ENCODE results near the gene PDE6G.
A peak's percentile ranks its signal among the peaks of the same experiment; 100 is the strongest.

PDE6G gene

GRCh38 chr17:81635973-81636504, 20.3 kb downstream of the PDE6G start:
- TF ChIP-seq FOXP2 (optimal IDR thresholded peaks at IDR 0.05; ENCODE audit: borderline replicate concordance, extremely low read depth, extremely low read length, insufficient read depth), result no peak
- TF ChIP-seq REST (IDR thresholded peaks at IDR 0.05; ENCODE audit: insufficient read depth in 1 of 2, low read depth in 2 of 2, low read length in 2 of 2), result no peak
- TF ChIP-seq TAF1 (IDR thresholded peaks at IDR 0.05; ENCODE audit: borderline replicate concordance, insufficient read depth, low read length), result 0 out of 2 replicates have a peak, but pooled peaks have one; percentile 33
- TF ChIP-seq SIN3A (IDR thresholded peaks at IDR 0.05; ENCODE audit: borderline replicate concordance, insufficient read depth, low read length), result no peak

DNA sequence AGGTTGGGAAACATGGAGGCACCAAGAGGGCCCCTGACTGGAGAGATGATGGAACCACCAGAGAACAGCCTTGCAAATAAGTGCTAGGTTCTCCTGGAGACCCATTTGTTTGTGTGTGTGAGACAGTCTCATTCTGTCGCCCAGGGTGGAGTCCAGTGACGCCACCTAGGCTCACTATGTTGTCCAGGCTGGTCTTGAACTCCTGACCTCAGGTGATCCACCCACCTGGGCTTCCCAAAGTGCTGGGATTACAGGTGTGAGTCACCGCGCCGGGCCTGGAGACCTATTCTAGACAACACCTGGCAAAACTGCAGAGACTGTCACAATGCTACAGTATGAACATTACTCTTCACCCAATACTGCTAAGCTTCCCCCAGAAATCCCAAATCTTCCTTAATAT, 20.9 kb downstream of the PDE6G start:
- no peak for TF ChIP-seq POLR2AphosphoS5 (IDR thresholded peaks at IDR 0.05; ENCODE audit: low read depth, low read length)
- no peak for TF ChIP-seq FOXP2 (optimal IDR thresholded peaks at IDR 0.05; ENCODE audit: borderline replicate concordance, extremely low read depth, extremely low read length, insufficient read depth)
- TF ChIP-seq TAF1 (IDR thresholded peaks at IDR 0.05; ENCODE audit: borderline replicate concordance, insufficient read depth, low read length), result no peak
- TF ChIP-seq SIN3A (IDR thresholded peaks at IDR 0.05; ENCODE audit: borderline replicate concordance, insufficient read depth, low read length), result no peak
- no peak for TF ChIP-seq REST (IDR thresholded peaks at IDR 0.05; ENCODE audit: insufficient read depth in 1 of 2, low read depth in 2 of 2, low read length in 2 of 2)

DNA sequence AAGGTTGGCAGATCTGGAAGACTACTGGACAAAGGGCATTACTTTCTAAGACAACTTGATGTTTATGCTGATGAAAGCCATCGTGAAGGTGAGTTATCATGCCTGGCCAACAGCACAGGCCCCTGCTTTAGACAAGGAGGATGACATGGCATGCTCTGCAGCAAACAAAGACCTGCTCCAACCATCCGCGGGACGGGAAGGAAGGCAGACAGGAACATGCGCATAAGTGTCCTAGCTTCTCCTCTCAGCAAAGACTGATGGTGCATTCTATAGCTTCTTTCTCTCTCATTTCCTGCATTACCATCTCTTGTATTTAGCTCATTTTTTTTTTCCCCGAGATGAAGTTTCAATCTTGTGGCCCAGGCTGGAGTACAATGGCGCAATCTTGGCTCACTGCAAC, 24.9 kb downstream of the PDE6G start:
- TF ChIP-seq SIN3A (IDR thresholded peaks at IDR 0.05; ENCODE audit: borderline replicate concordance, insufficient read depth, low read length) (no peak), POLR2AphosphoS5 (IDR thresholded peaks at IDR 0.05; ENCODE audit: low read depth, low read length) (no peak), FOXP2 (optimal IDR thresholded peaks at IDR 0.05; ENCODE audit: borderline replicate concordance, extremely low read depth, extremely low read length, insufficient read depth) (no peak), TAF1 (IDR thresholded peaks at IDR 0.05; ENCODE audit: borderline replicate concordance, insufficient read depth, low read length) (no peak), REST (IDR thresholded peaks at IDR 0.05; ENCODE audit: insufficient read depth in 1 of 2, low read depth in 2 of 2, low read length in 2 of 2) (no peak)

GRCh38 chr17:81630274-81630673, 26.1 kb downstream of the PDE6G start:
- TF ChIP-seq REST (IDR thresholded peaks at IDR 0.05; ENCODE audit: insufficient read depth in 1 of 2, low read depth in 2 of 2, low read length in 2 of 2), result no peak
- no peak for TF ChIP-seq TAF1 (IDR thresholded peaks at IDR 0.05; ENCODE audit: borderline replicate concordance, insufficient read depth, low read length)
- TF ChIP-seq POLR2AphosphoS5 (IDR thresholded peaks at IDR 0.05; ENCODE audit: low read depth, low read length), result no peak
- TF ChIP-seq SIN3A (IDR thresholded peaks at IDR 0.05; ENCODE audit: borderline replicate concordance, insufficient read depth, low read length), result no peak
- TF ChIP-seq FOXP2 (optimal IDR thresholded peaks at IDR 0.05; ENCODE audit: borderline replicate concordance, extremely low read depth, extremely low read length, insufficient read depth), result no peak

All from PFSK-1 (cell line).